ENCODE data around the gene ART4.
A peak's percentile ranks its signal among the peaks of the same experiment; 100 is the strongest.

ART4 gene

DNA sequence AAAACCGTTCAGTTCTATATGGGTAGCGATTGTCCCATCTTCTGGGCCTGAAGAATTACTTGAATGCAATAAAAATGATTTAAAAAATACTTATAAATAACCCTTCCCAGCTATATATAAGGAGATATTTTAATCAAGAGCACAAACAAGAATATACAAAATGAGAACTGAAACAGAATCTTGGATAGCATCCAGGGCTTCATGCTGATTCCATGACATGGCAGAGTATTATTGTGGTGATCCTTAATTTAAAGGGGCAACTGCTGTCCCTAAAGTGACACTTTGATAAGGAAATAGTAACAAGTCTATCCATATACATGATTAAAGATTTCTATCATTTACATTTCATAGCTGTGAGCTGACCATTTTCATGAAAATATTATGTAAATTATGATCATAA lies 58.9 kb downstream of the ART4 start:
- H3K4me1 ChIP-seq (ENCODE audit: control insufficient read depth, insufficient read depth, low read length): 0 out of 2 replicates have a peak, but pooled peaks cover 2% of the 10 kb centered on the region
- ChIA-PET CTCF (interaction anchor here (1.2 kb wide), 1 partner anchor 9 kb away, joined by 3 read pairs; no protein-coding TSS in a partner anchor), POLR2A (interaction anchor here (1.3 to 2.4 kb wide), 4 partner anchors 10 to 19 kb away, joined by 4 to 8 read pairs (median 5); partner anchors contain the start of genes C12orf60 and WBP11)
- no peak overlapping the region for H3K27ac ChIP-seq (ENCODE audit: extremely low read depth, low read depth, low read length)
- no peak overlapping the region for H3K4me3 ChIP-seq (ENCODE audit: low read depth, low read length)
- TF ChIP-seq ZBTB1 (tag by site-specific recombination; IDR thresholded peaks at IDR 0.05): no peak
- TF ChIP-seq ZNF473 (tag by site-specific recombination; IDR thresholded peaks at IDR 0.05): no peak
- TF ChIP-seq ZNF394 (tag by site-specific recombination; IDR thresholded peaks at IDR 0.05; ENCODE audit: borderline replicate concordance): no peak
- TF ChIP-seq SP3 (tag by site-specific recombination; IDR thresholded peaks at IDR 0.05): no peak
- TF ChIP-seq SP2 (tag by site-specific recombination; IDR thresholded peaks at IDR 0.05): no peak
- TF ChIP-seq, protein P1, sequence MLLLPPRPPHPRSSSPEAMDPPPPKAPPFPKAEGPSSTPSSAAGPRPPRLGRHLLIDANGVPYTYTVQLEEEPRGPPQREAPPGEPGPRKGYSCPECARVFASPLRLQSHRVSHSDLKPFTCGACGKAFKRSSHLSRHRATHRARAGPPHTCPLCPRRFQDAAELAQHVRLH (tag by site-specific recombination; IDR thresholded peaks at IDR 0.05): no peak
- TF ChIP-seq, protein P2, sequence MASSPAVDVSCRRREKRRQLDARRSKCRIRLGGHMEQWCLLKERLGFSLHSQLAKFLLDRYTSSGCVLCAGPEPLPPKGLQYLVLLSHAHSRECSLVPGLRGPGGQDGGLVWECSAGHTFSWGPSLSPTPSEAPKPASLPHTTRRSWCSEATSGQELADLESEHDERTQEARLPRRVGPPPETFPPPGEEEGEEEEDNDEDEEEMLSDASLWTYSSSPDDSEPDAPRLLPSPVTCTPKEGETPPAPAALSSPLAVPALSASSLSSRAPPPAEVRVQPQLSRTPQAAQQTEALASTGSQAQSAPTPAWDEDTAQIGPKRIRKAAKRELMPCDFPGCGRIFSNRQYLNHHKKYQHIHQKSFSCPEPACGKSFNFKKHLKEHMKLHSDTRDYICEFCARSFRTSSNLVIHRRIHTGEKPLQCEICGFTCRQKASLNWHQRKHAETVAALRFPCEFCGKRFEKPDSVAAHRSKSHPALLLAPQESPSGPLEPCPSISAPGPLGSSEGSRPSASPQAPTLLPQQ (tag by site-specific recombination; IDR thresholded peaks at IDR 0.05): peak; percentile 20; the same call in 1 of the 2 replicates
- H3K9me3 ChIP-seq (ENCODE audit: control insufficient read depth, insufficient read depth, low read depth, low read length): no peaks in the 10 kb centered on the region
- H3K36me3 ChIP-seq (ENCODE audit: control insufficient read depth in 2 of 2, insufficient read depth in 1 of 2, low read length in 2 of 2): peaks cover 30 to 56% of the 10 kb centered on the region in 2 experiments

DNA sequence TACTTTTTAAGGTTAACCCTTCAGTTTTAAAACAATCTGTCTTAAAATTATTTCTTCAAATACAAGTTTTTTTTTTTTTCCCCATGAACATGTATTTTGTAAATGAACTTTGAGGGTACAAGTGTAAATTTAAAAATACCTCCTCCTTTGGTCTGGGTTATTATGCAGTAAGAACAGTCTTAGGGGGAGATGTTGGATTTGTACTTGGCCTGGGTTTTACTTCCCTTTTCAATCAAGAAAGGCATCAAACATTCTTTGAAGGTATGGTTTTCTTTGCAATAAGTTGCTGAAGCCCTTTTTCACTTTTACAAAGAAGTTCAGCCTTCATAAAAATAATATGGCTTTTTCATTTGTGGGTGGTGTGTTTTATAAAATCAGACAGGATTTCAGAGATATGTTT lies 60.6 kb downstream of the ART4 start:
- CTCF ChIA-PET: no interaction called here
- POLR2A ChIA-PET: no interaction called here
- Histone ChIP-seq H3K4me3 (ENCODE audit: low read depth, low read length) (no peak overlapping the region), H3K36me3 (ENCODE audit: control insufficient read depth in 2 of 2, insufficient read depth in 1 of 2, low read length in 2 of 2) (peaks cover 14 to 39% of the 10 kb centered on the region in 2 experiments), H3K4me1 (ENCODE audit: control insufficient read depth, insufficient read depth, low read length) (0 out of 2 replicates have a peak, but pooled peaks cover 2% of the 10 kb centered on the region), H3K27ac (ENCODE audit: extremely low read depth, low read depth, low read length) (no peak overlapping the region), H3K9me3 (ENCODE audit: control insufficient read depth, insufficient read depth, low read depth, low read length) (no peaks in the 10 kb centered on the region)
- TF ChIP-seq ZNF426 (tag by site-specific recombination; IDR thresholded peaks at IDR 0.05) (no peak), ZNF416 (tag by site-specific recombination; IDR thresholded peaks at IDR 0.05) (no peak), ZNF394 (tag by site-specific recombination; IDR thresholded peaks at IDR 0.05; ENCODE audit: borderline replicate concordance) (no peak), ZNF658 (tag by site-specific recombination; IDR thresholded peaks at IDR 0.05) (no peak), HOXC10 (CRISPR knock-in tag; IDR thresholded peaks at IDR 0.05) (no peak), ZNF639 (tag by site-specific recombination; IDR thresholded peaks at IDR 0.05) (no peak), ZNF10 (tag by site-specific recombination; IDR thresholded peaks at IDR 0.05) (no peak), PRDM2 (tag by site-specific recombination; IDR thresholded peaks at IDR 0.05; ENCODE audit: borderline replicate concordance) (no peak), ZNF548 (tag by site-specific recombination; IDR thresholded peaks at IDR 0.05) (no peak), KLF10 (tag by site-specific recombination; IDR thresholded peaks at IDR 0.05) (no peak), ZNF266 (tag by site-specific recombination; IDR thresholded peaks at IDR 0.05; ENCODE audit: low read depth) (no peak), ZNF292 (tag by site-specific recombination; IDR thresholded peaks at IDR 0.05; ENCODE audit: borderline replicate concordance, low read depth) (no peak), SP7 (tag by site-specific recombination; IDR thresholded peaks at IDR 0.05) (no peak), MYNN (tag by site-specific recombination; IDR thresholded peaks at IDR 0.05; ENCODE audit: borderline replicate concordance) (no peak), PATZ1 (tag by site-specific recombination; IDR thresholded peaks at IDR 0.05) (no peak)
- TF ChIP-seq, protein P2 (tag by site-specific recombination; IDR thresholded peaks at IDR 0.05): no peak
